TTC549 (cell line): Measurements from ENCODE around the gene AMBRA1.
"Not testable (repeated sequence)": the region's sequence is repeated elsewhere in the genome, so short reads cannot be mapped to it uniquely, and the experiment has no call there.

ENCODE experiments used
- FAIRE-seq: peaks from 2 replicates; lab custom pipeline; 2012; peaks lifted over from hg19 to GRCh38; lab: Jason Lieb, UNC

The AMBRA1 gene

GRCh38 chr11:46616551-46617133 is 22.8 kb upstream of the AMBRA1 start:
- no peak for FAIRE-seq

- FAIRE-seq, result no peak
These were observed 21.9 kb upstream of the AMBRA1 start for GRCh38 chr11:46615756-46616155.

GRCh38 chr11:46612326-46612725 is 18.5 kb upstream of the AMBRA1 start:
- no peak for FAIRE-seq

- FAIRE-seq, result no peak
These were observed 17.9 kb upstream of the AMBRA1 start for GRCh38 chr11:46611526-46612304.

- FAIRE-seq, result no peak
These were observed 15.6 kb upstream of the AMBRA1 start for GRCh38 chr11:46609386-46609785.

GRCh38 chr11:46607516-46607915 is 13.7 kb upstream of the AMBRA1 start:
- no peak for FAIRE-seq

GRCh38 chr11:46604796-46605195 is 11.0 kb upstream of the AMBRA1 start:
- FAIRE-seq, result no peak

- FAIRE-seq, result no peak
These were observed 10.0 kb upstream of the AMBRA1 start for GRCh38 chr11:46603704-46604308.

GRCh38 chr11:46601129-46601528 is 7.3 kb upstream of the AMBRA1 start:
- no peak for FAIRE-seq

GRCh38 chr11:46600194-46600960 is 6.6 kb upstream of the AMBRA1 start:
- FAIRE-seq, result no peak

- FAIRE-seq, result no peak
These were observed 5.7 kb upstream of the AMBRA1 start for GRCh38 chr11:46599340-46600193.

- no peak for FAIRE-seq
These were observed 3.9 kb upstream of the AMBRA1 start for GRCh38 chr11:46597609-46598219.

- no peak for FAIRE-seq
These were observed 3.3 kb upstream of the AMBRA1 start for GRCh38 chr11:46597155-46597554.

- FAIRE-seq, result no peak
These were observed 962 bp upstream of the AMBRA1 start for GRCh38 chr11:46594785-46595184.

GRCh38 chr11:46594374-46594700 is 514 bp upstream of the AMBRA1 start:
- FAIRE-seq, result no peak

GRCh38 chr11:46590740-46591605 is 2.9 kb downstream of the AMBRA1 start:
- FAIRE-seq, result no peak

- FAIRE-seq, result no peak
These were observed 4.9 kb downstream of the AMBRA1 start for GRCh38 chr11:46588915-46589314.

- FAIRE-seq, result no peak
These were observed 5.7 kb downstream of the AMBRA1 start for GRCh38 chr11:46588131-46588530.

- FAIRE-seq, result not testable (repeated sequence)
These were observed 10.3 kb downstream of the AMBRA1 start for GRCh38 chr11:46583513-46583912.

GRCh38 chr11:46582588-46582987 is 11.2 kb downstream of the AMBRA1 start:
- FAIRE-seq, result no peak

GRCh38 chr11:46577058-46577457 is 16.8 kb downstream of the AMBRA1 start:
- FAIRE-seq, result no peak
